ENCODE data around the gene POLR2L.

DNA sequence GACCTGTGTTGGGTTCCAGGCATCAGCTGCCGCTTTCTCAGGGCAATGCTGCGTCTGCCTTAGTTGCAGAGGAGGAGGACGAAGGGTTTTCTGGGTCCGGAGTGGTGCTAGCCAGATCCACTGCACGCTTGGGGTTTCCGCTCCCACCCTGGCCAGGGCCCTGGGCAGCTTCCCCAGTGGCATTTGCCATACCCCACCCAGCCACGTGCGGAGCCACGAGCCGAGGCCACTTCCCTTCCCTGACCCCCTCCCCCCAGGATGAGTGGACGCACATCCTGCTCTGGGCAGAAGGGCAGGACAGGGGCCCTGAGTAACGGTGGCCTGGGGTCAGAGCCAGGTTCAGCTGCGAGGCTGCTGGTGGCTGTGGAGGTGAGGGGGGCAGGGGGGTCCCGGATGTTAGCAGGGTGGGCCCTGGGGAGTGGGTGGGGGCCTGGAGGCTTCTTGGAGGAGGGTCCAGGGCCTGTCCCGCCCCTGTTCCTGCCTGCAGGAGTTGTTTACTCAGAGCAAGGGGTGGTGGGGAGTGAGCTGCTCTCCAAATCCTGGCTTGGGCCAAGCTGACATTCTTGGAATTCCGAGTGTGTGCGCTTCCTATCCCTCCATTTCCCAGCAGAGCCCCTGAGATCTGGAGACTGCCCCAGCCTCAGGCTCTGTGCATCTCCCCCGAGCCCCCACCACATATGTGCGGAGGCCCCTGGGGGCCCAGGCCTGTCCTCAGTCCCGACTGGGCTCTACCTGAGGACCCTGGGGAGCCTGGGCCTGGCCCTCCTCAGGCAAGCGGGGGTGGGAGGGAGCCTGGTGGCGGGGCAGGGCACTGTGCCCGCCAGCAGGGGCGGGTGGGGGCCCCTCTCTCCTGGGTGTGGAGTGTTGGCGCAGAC is 1.7 kb upstream of the POLR2L start:
- TF ChIP-seq EZH2phosphoT487 (IDR thresholded peaks at IDR 0.05; ENCODE audit: borderline replicate concordance, low read length): no peak
- TF ChIP-seq, protein P1, sequence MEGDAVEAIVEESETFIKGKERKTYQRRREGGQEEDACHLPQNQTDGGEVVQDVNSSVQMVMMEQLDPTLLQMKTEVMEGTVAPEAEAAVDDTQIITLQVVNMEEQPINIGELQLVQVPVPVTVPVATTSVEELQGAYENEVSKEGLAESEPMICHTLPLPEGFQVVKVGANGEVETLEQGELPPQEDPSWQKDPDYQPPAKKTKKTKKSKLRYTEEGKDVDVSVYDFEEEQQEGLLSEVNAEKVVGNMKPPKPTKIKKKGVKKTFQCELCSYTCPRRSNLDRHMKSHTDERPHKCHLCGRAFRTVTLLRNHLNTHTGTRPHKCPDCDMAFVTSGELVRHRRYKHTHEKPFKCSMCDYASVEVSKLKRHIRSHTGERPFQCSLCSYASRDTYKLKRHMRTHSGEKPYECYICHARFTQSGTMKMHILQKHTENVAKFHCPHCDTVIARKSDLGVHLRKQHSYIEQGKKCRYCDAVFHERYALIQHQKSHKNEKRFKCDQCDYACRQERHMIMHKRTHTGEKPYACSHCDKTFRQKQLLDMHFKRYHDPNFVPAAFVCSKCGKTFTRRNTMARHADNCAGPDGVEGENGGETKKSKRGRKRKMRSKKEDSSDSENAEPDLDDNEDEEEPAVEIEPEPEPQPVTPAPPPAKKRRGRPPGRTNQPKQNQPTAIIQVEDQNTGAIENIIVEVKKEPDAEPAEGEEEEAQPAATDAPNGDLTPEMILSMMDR (IDR thresholded peaks at IDR 0.05; ENCODE audit: low read depth, low read length, poor library complexity, severe bottlenecking): no peak

Data from DOHH2 (cell line).